A549 (cell line): Measurements from ENCODE around the gene FGFR3.

Experiments
- CHD4 ChIP-seq: fragments of 200-600 bp; sonication (generic); IDR thresholded peaks from 2 replicates; pipeline ENCODE4 v1.6.1; 2016; ENCODE audit warnings: antibody characterized with exemption, mild to moderate bottlenecking, borderline replicate concordance
- CTCF ChIP-seq: fragments of >200 bp; sonication (Bioruptor Twin); formaldehyde crosslinking; IDR thresholded peaks from 3 replicates; pipeline ENCODE4 v1.5.1; 2016
- EP300 ChIP-seq, 2 experiments: fragments of >200 bp; sonication (Bioruptor Twin); formaldehyde crosslinking; IDR thresholded peaks; 2 replicates in 1 of 2; 3 replicates in 1 of 2; pipeline ENCODE4 v1.6.1; 2016 to 2017
- ESRRA ChIP-seq: fragments of 150-350 bp; IDR thresholded peaks from 2 replicates; pipeline ENCODE4 v1.6.1; 2014; ENCODE audit warnings: mild to moderate bottlenecking, low read length, borderline replicate concordance
- KDM1A ChIP-seq: fragments of 200-600 bp; sonication (generic); IDR thresholded peaks from 2 replicates; pipeline ENCODE4 v1.6.1; 2016; ENCODE audit warnings: low read depth, mild to moderate bottlenecking
- POLR2A ChIP-seq: IDR thresholded peaks from 2 replicates; pipeline ENCODE4 v1.6.1; 2012; ENCODE audit warnings: mild to moderate bottlenecking, low read length
- POLR2AphosphoS2 ChIP-seq: conservative IDR thresholded peaks from 2 replicates; pipeline ENCODE4 v1.6.1; 2012; ENCODE audit warnings: low read length, improper control_type of control experiment, inconsistent platforms
- RAD21 ChIP-seq, 2 experiments: fragments of >200 bp in 1 of 2; sonication (Bioruptor Twin) in 1 of 2; formaldehyde crosslinking in 1 of 2; IDR thresholded peaks in 1 of 2; conservative IDR thresholded peaks in 1 of 2; 2 replicates in 1 of 2; 3 replicates in 1 of 2; pipeline ENCODE4 v1.6.1; 2012 to 2018; ENCODE audit warnings: inconsistent platforms in 1 of 2
- RARB ChIP-seq: fragments of 250-450 bp; sonication (Bioruptor Pico); IDR thresholded peaks from 2 replicates; pipeline ENCODE4 v1.8.0; 2021; ENCODE audit warnings: mild to moderate bottlenecking, moderate library complexity
- REST ChIP-seq: fragments of 200-600 bp; sonication (generic); IDR thresholded peaks from 2 replicates; pipeline ENCODE4 v1.6.1; 2016; ENCODE audit warnings: antibody characterized with exemption, mild to moderate bottlenecking, moderate library complexity
- TF ChIP-seq, protein P1 (sequence below): fragments of 250-450 bp; sonication (Bioruptor Pico); IDR thresholded peaks from 2 replicates; pipeline ENCODE4 v1.5.0; 2021; ENCODE audit warnings: mild to moderate bottlenecking, moderate library complexity, borderline replicate concordance
- TF ChIP-seq, protein P2 (sequence below): fragments of 450-650 bp; IDR thresholded peaks from 2 replicates; pipeline ENCODE4 v1.6.1; 2014; ENCODE audit warnings: antibody characterized with exemption

DNA sequence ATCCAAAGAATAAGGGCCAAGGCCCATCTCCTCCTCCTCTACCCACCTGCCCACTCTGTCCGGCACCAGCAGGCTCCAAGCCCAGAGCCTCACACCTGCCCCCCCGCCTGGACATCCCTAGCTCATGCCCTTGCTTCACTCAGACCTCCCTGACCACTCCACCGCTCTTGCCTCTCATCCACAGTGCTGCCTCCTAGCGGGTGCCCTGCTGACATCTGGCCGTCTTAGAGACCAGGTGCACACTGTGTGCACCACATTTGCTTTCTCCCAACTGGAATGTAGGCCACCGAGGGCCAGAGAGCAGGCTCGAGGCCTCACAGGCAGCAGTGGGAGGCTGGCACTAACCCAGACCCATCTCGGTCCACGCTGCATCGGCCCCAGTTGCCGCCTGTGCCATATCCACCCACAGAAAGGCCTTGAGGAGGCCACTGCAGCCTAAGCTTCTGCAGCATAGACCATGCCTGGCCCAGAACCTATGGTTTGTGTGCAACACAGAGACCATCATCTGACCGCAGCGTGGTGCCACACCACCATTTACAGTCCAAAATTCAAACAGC, 49.3 kb downstream of the FGFR3 start:
- TF ChIP-seq RAD21 (conservative IDR thresholded peaks at IDR 0.05 in 1 of 2, IDR thresholded peaks at IDR 0.05 in 1 of 2) (no peak), CTCF (no peak), EP300 (IDR thresholded peaks at IDR 0.05) (no peak), POLR2A (no peak), CHD4 (no peak), POLR2AphosphoS2 (no peak), ESRRA (no peak), RARB (CRISPR knock-in tag) (no peak), KDM1A (no peak), REST (no peak)
- TF ChIP-seq, protein P1, sequence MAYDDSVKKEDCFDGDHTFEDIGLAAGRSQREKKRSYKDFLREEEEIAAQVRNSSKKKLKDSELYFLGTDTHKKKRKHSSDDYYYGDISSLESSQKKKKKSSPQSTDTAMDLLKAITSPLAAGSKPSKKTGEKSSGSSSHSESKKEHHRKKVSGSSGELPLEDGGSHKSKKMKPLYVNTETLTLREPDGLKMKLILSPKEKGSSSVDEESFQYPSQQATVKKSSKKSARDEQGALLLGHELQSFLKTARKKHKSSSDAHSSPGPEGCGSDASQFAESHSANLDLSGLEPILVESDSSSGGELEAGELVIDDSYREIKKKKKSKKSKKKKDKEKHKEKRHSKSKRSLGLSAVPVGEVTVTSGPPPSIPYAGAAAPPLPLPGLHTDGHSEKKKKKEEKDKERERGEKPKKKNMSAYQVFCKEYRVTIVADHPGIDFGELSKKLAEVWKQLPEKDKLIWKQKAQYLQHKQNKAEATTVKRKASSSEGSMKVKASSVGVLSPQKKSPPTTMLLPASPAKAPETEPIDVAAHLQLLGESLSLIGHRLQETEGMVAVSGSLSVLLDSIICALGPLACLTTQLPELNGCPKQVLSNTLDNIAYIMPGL (CRISPR knock-in tag), result no peak
- TF ChIP-seq, protein P2, sequence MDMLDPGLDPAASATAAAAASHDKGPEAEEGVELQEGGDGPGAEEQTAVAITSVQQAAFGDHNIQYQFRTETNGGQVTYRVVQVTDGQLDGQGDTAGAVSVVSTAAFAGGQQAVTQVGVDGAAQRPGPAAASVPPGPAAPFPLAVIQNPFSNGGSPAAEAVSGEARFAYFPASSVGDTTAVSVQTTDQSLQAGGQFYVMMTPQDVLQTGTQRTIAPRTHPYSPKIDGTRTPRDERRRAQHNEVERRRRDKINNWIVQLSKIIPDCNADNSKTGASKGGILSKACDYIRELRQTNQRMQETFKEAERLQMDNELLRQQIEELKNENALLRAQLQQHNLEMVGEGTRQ, result no peak
